GM19397 (cell line): ENCODE results near the gene FZD1.

Experiments
- ATAC-seq: cut with Tn5 transposase; IDR thresholded peaks from one replicate; pipeline ENCODE4 v1.9.1; 2021; ENCODE audit warnings: mild to moderate bottlenecking, moderate library complexity; ENCODE audit not compliant: unreplicated experiment

The FZD1 gene

DNA sequence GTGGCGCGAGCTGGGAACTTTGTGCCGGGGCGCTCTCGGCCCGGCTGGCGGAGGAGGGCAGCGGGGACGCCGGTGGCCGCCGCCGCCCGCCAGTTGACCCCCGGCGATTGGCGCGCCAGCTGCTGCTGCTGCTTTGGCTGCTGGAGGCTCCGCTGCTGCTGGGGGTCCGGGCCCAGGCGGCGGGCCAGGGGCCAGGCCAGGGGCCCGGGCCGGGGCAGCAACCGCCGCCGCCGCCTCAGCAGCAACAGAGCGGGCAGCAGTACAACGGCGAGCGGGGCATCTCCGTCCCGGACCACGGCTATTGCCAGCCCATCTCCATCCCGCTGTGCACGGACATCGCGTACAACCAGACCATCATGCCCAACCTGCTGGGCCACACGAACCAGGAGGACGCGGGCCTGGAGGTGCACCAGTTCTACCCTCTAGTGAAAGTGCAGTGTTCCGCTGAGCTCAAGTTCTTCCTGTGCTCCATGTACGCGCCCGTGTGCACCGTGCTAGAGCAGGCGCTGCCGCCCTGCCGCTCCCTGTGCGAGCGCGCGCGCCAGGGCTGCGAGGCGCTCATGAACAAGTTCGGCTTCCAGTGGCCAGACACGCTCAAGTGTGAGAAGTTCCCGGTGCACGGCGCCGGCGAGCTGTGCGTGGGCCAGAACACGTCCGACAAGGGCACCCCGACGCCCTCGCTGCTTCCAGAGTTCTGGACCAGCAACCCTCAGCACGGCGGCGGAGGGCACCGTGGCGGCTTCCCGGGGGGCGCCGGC lies 870 bp downstream of the FZD1 start:
- peak; percentile 37 for ATAC-seq

DNA sequence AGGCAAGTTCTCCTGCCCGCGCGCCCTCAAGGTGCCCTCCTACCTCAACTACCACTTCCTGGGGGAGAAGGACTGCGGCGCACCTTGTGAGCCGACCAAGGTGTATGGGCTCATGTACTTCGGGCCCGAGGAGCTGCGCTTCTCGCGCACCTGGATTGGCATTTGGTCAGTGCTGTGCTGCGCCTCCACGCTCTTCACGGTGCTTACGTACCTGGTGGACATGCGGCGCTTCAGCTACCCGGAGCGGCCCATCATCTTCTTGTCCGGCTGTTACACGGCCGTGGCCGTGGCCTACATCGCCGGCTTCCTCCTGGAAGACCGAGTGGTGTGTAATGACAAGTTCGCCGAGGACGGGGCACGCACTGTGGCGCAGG lies 1.4 kb downstream of the FZD1 start:
- no peak for ATAC-seq

DNA sequence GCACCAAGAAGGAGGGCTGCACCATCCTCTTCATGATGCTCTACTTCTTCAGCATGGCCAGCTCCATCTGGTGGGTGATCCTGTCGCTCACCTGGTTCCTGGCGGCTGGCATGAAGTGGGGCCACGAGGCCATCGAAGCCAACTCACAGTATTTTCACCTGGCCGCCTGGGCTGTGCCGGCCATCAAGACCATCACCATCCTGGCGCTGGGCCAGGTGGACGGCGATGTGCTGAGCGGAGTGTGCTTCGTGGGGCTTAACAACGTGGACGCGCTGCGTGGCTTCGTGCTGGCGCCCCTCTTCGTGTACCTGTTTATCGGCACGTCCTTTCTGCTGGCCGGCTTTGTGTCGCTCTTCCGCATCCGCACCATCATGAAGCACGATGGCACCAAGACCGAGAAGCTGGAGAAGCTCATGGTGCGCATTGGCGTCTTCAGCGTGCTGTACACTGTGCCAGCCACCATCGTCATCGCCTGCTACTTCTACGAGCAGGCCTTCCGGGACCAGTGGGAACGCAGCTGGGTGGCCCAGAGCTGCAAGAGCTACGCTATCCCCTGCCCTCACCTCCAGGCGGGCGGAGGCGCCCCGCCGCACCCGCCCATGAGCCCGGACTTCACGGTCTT lies 1.9 kb downstream of the FZD1 start:
- no peak for ATAC-seq

DNA sequence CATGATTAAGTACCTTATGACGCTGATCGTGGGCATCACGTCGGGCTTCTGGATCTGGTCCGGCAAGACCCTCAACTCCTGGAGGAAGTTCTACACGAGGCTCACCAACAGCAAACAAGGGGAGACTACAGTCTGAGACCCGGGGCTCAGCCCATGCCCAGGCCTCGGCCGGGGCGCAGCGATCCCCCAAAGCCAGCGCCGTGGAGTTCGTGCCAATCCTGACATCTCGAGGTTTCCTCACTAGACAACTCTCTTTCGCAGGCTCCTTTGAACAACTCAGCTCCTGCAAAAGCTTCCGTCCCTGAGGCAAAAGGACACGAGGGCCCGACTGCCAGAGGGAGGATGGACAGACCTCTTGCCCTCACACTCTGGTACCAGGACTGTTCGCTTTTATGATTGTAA lies 2.5 kb downstream of the FZD1 start:
- no peak for ATAC-seq

DNA sequence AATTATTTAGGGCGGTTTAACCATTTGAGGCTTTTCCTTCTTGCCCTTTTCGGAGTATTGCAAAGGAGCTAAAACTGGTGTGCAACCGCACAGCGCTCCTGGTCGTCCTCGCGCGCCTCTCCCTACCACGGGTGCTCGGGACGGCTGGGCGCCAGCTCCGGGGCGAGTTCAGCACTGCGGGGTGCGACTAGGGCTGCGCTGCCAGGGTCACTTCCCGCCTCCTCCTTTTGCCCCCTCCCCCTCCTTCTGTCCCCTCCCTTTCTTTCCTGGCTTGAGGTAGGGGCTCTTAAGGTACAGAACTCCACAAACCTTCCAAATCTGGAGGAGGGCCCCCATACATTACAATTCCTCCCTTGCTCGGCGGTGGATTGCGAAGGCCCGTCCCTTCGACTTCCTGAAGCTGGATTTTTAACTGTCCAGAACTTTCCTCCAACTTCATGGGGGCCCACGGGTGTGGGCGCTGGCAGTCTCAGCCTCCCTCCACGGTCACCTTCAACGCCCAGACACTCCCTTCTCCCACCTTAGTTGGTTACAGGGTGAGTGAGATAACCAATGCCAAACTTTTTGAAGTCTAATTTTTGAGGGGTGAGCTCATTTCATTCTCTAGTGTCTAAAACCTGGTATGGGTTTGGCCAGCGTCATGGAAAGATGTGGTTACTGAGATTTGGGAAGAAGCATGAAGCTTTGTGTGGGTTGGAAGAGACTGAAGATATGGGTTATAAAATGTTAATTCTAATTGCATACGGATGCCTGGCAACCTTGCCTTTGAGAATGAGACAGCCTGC lies 3.1 kb downstream of the FZD1 start:
- no peak for ATAC-seq

DNA sequence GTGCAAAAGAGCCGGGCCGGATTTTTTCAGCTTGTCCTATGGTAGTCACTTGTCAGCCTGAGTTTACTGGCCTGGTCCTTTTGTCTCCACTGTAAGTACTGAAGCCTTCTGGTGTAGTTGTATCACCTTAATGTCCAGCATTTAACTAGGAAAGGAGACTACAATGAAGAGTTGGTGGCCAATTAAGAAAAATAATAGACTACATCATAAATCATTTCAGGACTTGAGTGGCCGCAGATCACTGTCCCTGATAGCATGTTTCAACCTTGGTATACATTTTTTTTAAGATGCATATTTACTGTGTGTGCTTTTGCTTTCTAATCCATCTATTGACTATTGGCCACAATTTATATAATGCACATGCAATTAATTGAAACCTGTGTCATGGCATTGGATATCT lies 6.1 kb downstream of the FZD1 start:
- no peak for ATAC-seq

DNA sequence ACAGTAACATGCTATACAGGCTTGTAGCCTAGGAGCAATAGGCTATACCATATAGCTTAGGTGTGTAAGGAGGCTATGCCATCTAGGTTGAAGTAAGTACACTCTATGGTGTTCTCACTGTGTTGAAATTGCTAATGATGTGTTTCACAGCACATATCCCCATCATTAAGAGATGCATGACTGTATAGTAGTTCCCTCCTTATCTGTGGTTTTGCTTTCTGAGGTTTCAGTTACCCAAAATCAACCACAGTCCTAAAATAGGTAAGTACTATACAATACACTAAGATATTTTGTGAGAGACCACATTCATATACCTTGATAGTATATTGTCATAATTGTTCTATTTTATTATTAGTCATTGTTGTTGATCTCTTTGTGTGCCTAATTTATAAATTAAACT lies 12.7 kb downstream of the FZD1 start:
- ATAC-seq: peak; percentile 84

DNA sequence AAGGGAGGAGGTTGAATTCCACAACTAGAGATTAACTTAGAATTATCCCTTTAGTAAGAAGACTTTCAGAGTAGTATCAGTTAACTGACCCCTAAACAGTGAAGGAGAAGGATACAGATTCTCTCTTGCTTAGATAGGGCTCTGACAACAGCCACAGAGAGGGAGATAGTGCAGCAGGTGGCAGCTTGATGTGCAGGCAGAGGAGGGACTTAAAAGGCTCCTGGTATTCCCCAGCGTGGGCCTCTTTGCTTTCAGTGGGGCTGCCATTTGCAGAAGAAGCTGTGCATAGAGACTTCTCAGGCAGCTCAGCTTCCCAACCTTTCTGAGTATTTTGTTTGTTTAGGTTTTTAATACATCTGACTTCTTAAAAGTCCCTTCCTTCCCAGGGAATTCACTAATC lies 16.0 kb downstream of the FZD1 start:
- ATAC-seq: no peak

DNA sequence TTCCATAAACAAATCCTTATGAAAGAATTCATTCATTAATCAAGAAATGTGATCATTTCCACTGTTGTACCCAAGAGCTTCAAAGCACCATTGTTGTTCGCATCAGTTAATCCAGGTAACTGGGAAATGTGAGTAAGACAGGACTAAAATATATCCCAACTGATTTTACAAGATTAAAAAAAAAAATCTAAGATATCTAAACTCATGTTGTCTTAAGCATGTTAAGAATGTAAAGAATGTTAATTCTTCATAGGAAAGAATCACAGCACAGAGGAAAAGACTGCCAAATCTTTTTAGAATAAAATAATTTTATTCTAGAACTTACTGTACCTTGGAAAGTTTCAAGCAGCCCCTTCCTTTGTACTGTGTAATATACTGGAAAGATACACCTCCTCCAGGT lies 16.4 kb downstream of the FZD1 start:
- no peak for ATAC-seq

DNA sequence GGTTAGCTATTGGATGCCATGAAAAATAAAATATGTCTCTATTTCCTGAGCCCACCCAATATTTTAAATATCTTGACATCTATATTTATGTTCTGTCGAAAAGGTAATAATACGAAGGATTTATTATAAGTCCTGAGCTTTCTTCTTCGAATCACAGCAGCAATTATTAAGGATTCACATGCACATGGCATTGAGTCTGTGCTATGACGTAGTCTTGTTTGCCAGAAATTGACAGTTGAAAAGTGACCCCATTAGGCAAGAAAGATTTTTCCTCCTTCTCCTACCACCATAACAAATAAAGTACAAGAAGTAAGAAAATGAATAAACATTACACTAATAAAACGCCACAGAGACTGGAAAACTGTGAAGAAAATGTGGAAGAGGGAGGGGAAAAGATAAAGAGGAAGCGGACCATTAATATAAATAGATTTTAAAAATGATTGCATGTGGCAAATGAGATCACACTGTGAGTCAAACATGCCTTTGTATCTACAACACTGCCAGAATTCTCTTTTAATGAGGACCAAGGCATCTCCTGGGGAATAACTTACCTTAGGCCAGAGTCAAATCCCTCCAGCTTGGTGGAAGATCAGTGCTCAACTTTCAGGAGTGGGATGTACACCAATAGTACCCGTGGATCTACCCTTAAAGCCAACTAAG lies 21.6 kb downstream of the FZD1 start:
- no peak for ATAC-seq

DNA sequence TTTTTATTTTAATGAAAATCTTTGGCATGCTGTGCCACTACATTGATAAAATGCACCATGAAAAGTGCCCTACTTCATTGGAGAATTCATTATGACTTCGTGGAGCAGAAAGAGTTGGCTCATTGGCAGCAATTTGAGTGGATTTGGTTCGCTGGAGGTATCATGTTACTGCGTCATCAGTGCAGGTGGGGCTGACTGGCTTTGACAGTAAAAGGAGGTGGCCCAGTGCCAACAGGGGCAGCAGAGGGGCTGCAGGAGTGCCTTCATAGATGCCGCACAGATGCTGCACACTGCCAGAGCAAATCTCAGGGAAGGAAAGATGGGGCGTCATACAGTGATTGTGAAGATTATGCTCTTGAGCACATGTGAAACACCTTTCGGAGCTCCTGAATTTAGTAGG lies 22.2 kb downstream of the FZD1 start:
- ATAC-seq: no peak

DNA sequence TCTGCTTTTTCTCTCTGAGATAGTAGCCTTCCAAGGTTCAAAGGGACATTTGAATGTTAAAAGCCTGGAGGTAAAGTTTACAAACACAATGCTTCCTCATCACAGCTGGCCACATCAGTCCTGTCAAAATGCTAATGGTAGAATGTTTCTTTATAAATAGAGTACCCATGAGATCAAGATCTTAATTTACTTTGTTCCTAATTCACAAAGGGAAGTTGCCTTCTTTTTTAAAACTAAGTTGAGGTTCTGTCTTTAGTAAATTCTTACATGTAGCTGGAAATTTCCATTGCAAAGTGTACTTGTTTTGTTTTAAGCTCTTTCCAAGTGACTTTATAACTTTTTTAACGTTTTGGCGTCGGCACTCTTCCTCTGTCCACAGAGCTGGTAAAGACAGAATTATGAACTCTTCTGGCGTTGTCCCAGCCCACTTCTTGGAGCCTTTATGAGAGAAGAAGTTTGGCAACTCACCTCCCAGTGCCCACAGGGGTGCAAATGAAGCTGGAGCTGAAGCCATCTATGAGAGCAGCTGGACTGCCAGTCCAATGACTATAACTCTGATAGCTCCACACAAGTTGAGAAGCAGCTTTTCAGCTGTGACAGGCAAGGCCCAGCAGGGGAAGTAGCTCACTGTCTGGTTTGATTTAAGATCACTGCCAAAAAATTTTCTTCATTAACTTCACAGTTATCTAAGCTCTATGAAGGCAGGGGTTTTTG lies 23.3 kb downstream of the FZD1 start:
- ATAC-seq: no peak

DNA sequence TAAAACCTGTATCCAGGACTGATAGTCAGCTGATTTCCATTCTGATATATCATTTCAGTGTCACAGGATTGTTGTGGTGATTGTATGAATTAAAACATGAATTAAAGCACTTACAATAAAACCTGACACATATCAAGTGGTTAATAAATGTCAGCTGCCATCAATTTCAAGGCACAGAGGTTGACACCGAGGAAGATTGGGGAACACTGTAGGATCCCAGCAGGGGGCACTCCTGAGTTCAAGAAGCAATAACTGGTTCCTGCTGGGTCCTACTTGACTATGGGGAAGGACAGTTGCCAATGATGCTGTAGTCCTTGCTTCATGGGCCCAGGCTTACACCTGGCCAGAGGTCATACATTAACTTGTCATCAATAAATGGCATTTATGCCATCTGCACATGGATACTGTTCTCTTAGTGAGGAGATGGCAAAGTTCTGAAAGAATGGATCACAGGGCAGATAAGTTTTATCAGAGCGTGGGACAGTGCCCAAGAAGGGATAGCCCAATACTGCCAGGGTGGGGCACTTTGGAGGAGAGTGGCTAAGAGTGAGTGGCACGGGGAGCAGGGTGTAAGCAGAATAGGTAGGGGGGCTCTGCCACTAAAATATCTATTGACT lies 24.1 kb downstream of the FZD1 start:
- ATAC-seq: no peak

DNA sequence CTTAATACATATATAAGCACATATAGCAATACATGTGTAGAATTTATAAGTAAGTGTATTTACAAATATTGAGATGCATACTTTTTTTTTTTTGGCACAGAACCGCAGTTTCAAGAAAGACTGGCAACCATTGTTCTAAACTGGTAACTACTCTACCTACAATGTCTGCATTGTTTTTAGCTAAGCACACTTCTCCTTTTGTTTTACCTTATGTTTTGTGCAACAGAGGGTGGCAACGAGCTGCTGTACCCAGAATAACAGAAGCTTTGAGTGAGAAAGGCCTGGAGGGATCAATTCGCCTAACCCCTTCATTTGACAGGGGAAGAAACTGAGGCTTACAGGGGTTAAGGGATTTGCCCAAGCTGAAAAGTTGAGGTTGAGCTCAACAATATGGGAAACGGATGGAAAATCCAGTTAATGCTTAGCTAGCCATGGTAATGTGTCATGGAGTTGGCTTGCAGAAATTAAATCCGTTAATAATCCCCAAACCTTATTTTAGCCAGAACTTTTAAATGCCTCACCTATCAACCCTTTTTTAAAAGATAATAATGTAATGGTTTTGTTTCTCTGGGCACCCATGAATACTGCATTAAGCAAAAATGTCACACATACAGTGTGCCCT lies 25.5 kb downstream of the FZD1 start:
- no peak for ATAC-seq

DNA sequence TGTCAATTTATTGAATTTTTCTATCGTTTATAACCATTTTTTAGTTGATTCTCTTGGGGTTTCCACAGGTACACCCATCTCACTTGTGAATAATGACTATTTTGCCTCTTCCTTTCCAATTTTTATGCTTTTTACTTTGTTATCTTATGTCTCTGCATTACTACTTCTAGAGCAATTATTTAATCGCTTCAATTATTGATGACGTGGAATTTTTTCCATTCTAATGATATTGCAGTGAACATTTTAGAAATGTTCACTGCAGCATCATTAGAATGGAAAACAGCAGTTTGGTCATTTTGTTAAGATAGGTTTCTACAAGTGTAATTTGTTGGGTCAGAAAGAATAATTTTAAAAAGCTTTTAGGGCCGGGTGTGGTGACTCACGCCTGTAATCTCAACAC lies 27.1 kb downstream of the FZD1 start:
- no peak for ATAC-seq

DNA sequence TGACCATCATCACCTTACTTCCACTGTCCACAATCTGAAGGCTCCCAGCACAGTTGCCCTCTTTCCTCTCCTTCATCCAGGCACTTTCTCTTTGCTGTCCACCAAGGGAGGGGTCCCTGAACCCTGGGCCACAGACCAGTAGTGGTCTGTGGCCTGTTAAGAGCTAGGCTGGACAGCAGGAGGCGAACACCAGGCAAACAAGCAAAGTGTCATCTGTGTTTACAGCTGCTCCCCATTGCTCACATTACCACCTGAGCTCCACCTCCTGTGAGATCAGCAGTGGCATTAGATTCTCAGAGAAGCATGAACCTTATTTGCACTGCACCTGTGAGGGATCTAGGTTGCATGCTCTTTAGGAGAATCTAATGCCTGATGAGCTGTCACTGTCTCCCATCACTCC lies 27.7 kb downstream of the FZD1 start:
- no peak for ATAC-seq

DNA sequence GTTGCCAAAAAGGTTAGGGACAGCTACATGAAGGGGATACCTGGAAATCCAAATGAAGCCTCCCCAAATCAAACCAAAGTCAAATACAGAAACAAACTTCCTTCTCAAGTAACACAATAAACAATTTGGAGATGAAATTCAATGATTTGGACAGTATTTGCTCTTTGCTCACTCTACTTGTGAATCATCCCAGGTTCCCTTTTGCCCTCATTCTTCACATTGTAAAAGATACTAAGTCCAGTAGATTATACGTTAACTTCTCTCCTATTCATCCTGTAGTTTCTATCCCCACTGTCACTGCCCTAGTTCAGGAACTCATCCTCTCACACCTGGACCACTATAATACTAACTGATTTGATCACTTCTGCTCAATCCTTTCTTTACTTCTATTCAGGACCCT lies 28.3 kb downstream of the FZD1 start:
- ATAC-seq: no peak

DNA sequence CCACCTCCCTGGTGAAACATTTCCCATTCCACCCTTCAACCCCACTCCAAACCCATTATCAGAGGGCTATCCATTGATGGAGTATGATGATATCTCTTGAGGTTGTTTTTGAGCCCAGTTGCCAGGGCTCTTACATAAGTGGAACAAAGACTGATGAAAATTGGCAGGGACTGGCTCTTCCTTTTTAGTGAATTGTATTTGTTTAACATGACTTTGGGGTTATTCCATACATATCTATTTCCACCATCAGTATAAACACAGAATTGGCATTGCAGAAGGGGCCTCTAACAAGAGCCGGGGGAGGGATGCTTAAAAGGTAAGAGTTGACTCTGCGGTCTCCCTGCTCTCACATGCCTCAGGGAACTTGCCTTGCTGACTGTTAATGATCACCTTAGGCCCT lies 28.9 kb downstream of the FZD1 start:
- ATAC-seq: no peak

DNA sequence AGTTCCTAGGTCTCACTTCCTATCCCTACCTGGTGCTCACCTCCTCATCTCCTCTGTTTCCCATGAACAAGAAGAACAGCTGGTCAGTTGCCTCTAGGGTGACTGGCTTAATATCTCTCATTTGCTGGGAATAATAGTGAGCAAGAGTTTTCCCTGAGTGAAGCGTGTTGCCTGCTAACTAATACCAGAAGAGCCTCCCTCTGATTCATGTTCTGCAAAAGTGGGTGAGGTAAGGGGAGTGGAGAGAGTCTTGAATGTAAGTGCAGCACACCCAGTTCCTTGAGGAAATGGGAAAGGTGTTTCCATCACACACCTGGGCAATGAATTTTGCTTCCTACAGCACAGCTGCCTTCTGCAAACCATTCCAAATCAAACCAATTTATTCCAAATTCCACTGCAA lies 29.6 kb downstream of the FZD1 start:
- no peak for ATAC-seq

DNA sequence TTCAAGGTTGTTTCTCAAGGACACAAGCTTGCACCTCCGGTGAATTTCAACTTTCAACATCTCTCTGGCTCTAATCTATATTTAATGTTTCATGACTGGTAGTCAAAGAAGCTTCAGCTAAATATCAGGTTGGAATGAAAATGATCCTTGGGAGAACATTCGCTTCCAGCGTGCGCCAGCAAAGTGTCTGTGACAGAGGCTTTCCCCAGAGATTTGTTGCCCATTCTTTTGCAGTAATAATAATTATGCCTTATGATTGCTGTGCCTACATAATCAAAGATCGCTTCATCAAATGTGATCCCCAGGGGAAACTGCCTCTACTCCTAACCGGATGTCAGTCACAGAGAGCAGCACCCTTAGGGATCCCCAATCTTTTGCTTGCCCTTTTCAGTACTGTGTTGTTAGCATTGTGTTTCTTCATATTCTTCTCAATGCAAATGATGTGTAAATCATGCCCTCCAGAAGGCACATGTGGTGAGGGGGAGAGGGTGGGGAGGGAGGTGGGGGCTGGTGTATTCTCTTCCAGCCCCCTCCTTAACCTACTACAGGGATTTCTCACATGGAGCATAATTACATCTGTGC lies 30.5 kb downstream of the FZD1 start:
- ATAC-seq: no peak
